WI38 (cell line): ENCODE measurements around the gene TMEM43.

Source experiments
- H3K4me3 ChIP-seq: 2 replicates; pipeline ENCODE4 v1.5.1; 2011; ENCODE audit warnings: low read depth, mild to moderate bottlenecking, control low read depth, low read length
- TF ChIP-seq, protein P1 (sequence below): IDR thresholded peaks from 2 replicates; pipeline ENCODE4 v1.5.1; 2012; ENCODE audit warnings: low read depth, mild to moderate bottlenecking, control low read depth, low read length

Gene TMEM43

DNA sequence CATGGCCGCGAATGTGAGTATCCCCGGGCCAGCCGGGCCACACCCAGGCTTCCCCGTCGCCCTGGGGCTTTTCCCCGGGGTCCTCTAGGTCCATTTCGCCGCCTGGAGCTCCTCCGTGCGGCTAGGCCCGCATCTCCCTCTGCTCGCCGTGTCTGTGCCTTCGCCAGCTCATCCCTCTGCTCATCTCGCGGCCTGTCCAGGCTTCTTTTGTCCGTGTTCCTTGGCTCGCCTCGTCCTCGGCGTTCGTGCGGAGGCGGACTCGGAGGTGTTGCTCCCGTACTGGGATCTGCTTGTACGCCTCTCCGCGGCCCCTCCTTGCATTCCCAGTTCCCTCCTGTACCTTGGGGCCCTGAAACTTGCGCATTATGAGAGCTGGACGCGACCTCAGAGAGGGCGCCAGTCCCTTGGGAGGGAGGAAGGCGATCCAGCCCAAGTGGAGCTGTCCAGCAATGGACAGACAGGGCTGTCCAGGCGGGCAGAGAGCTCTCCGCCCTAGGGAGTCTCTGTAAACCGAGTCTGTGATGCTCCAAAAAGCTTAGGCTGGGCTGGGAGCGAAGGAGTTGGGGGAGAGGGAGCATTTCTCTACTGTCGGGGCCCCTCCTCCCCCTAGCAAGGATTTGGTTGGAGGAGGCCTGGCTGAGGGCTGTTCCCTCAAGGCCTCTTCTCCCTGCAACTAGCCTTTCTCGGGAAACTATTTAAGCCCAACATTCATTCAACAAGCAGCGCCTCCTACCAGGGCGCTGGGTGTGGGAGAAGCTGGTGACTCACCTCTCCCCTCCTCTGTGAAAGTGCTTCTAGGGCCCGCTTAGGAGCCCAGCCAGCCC lies 553 bp downstream of the TMEM43 start:
- H3K4me3 ChIP-seq = peak overlapping the region; percentile 88
- TF ChIP-seq, protein P1, sequence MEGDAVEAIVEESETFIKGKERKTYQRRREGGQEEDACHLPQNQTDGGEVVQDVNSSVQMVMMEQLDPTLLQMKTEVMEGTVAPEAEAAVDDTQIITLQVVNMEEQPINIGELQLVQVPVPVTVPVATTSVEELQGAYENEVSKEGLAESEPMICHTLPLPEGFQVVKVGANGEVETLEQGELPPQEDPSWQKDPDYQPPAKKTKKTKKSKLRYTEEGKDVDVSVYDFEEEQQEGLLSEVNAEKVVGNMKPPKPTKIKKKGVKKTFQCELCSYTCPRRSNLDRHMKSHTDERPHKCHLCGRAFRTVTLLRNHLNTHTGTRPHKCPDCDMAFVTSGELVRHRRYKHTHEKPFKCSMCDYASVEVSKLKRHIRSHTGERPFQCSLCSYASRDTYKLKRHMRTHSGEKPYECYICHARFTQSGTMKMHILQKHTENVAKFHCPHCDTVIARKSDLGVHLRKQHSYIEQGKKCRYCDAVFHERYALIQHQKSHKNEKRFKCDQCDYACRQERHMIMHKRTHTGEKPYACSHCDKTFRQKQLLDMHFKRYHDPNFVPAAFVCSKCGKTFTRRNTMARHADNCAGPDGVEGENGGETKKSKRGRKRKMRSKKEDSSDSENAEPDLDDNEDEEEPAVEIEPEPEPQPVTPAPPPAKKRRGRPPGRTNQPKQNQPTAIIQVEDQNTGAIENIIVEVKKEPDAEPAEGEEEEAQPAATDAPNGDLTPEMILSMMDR = no peak

DNA sequence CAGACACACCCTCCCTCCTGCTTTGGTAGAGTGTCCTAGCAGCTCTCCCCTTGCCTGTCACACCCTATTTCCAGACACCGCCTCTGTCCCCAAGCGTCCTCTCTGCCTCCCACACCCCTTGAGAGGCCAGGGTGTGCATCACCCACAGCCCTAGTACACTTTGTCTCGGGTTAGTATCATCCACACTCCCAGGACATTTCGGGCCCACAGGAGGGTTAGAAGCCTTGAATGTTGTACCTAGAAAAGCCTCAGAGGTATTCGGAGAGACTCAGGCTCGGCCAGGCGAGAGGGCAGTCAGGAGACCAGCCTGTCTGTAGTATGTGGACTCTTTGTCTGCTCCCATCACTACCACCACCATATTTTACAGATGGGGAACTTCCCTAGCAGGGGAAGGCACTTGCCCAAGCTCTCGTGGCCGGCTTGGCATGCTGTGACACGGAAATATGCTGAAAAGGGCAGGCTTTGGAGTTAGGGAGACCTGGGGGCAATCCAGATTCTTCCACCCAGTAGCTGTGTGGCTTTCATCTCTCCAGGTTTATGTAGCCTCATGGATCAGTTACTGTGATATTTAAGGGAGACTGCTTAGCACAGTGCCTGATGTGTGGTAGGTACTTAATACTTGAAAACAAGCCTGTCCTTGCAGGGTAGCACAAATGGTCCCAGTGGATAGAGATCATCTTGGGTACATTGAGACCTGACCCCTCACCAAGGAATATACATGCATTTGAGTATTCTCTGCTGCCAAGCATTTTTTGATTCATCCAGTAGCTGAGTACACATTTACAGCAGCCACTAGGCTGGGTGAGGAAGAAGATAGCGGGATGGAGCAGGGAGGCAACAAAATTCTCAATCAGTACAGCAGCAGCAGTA lies 1.4 kb downstream of the TMEM43 start:
- TF ChIP-seq, protein P1 = no peak
- peak overlapping the region; percentile 88 for H3K4me3 ChIP-seq

DNA sequence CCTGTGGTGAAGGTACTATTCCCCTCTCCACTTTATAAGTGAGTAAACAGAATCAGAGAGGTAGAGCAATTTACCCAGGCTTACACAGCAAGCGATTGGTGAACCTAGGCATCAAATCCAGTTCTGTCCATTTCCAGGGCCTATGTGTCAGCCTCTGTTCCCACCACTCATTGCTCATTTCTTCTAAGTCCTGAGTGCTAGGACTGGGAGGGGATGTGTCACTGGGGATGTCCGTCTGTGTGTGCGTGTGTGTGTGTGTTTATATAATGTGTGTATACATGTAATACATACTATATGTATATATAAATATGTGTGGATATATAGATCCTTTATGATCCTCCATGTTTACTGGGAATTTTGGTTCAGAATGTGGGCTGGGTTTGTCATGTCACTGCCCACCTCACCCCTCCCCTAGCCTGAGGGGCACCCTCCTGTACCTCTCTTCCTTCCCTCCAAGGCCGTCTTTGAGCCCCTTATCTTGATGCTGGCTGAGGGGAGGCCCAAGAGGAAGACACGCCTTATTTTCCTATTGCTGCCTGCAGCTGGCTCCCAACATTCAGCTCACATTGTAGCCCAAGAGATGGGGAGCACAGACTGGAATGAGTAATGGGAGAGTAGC lies 2.1 kb downstream of the TMEM43 start:
- H3K4me3 ChIP-seq = peak overlapping the region; percentile 88; the same call in 1 of the 2 replicates

DNA sequence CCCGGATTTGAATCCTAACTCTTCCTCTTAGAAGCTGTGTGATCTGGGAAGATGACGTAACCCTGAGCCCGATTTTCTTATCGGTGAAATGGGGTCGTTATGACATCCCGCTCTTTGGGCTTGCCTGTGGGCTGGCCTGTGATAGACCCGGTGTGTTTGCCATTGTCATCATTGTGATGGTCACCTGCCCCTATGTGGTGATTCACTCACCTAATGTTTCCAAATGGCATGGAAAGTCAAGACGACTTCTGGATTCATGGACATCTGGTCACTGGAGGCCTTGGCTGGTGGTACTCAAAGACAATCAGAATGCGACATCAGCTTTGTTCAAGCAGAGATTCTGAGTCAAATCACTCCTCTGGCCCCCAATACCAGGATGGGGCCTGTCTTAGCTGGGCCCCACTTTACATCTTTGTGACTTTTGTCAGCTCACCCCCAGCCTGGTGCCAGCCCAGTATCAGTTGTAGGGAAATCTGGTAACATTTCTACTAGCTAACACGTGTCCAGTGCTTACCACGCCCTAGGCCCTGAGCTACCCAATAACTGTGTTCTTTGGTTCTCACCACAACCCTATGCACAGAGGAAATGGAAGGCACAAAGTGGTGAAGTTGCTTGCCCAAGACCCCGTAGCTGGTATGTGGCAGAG lies 2.8 kb downstream of the TMEM43 start:
- TF ChIP-seq, protein P1 = no peak
- H3K4me3 ChIP-seq = no peak overlapping the region

More for the DNA sequence above, 2.1 kb downstream of the TMEM43 start:
- TF ChIP-seq, protein P1 = no peak

DNA sequence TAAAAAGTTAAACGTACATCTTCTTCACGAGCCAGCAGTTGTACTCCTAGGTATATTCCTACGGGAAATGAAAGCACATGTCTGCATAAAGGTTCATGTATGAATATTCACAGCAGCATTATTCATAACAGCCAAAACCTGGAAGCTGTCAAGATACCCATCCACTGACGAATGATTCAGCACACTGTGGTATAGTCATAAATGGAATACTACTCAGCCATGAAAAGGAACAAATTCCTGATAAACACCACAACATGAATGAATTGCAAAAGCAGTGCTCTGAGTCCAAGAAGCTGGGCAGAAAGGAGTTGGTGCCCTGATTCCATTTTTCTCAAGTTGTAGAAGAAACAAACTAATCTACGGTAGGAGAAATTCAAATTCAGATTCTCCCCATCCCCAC lies 3.9 kb downstream of the TMEM43 start:
- TF ChIP-seq, protein P1 = no peak
- no peak overlapping the region for H3K4me3 ChIP-seq

DNA sequence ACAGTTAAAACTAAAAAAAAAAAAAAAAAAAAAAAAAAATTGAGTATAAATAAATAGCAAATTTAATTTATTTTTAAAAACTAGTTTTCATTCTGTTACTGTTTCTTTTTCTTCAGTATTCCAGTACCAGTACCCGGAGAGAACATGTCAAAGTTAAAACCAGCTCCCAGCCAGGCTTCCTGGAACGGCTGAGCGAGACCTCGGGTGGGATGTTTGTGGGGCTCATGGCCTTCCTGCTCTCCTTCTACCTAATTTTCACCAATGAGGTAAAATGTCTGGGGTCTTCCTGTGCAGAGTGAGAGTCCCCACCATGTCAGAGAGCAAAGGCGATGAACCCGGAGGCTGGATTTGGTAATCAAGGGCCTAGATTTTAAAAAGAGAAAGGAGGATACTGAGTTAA lies 4.4 kb downstream of the TMEM43 start:
- TF ChIP-seq, protein P1 = no peak
- H3K4me3 ChIP-seq = no peak overlapping the region
